Measurements from ENCODE around the gene PCDHGB1.
"Not testable (repeated sequence)": the region's sequence is repeated elsewhere in the genome, so short reads cannot be mapped to it uniquely, and the experiment has no call there.

The PCDHGB1 gene

GRCh38 chr5:141389153-141390042 is 39.5 kb downstream of the PCDHGB1 start:
- TF ChIP-seq GATA2 (IDR thresholded peaks at IDR 0.05; ENCODE audit: low read depth, low read length) (no peak), GATA3 (IDR thresholded peaks at IDR 0.05; ENCODE audit: low read depth, low read length) (no peak)

GRCh38 chr5:141392429-141393198 is 42.7 kb downstream of the PCDHGB1 start, which contains the start of gene PCDHGA8:
Gene PCDHGA8 (plus strand): TSS chr5:141392633. CDS start chr5:141392814, 181 bp downstream.
- TF ChIP-seq GATA3 (IDR thresholded peaks at IDR 0.05; ENCODE audit: low read depth, low read length) (no peak), GATA2 (IDR thresholded peaks at IDR 0.05; ENCODE audit: low read depth, low read length) (no peak)

- TF ChIP-seq GATA3 (IDR thresholded peaks at IDR 0.05; ENCODE audit: low read depth, low read length) (no peak), GATA2 (IDR thresholded peaks at IDR 0.05; ENCODE audit: low read depth, low read length) (no peak)
Measured at GRCh38 chr5:141393267-141393666, 43.4 kb downstream of the PCDHGB1 start.

GRCh38 chr5:141397756-141398551 is 48.1 kb downstream of the PCDHGB1 start, which contains the start of gene PCDHGB5:
Gene PCDHGB5 (plus strand): TSS chr5:141397947. CDS start chr5:141398128, 181 bp downstream.
- not testable (repeated sequence) for TF ChIP-seq GATA3, GATA2 (IDR thresholded peaks at IDR 0.05; ENCODE audit: low read depth, low read length)

GRCh38 chr5:141398608-141399007 is 48.7 kb downstream of the PCDHGB1 start:
- TF ChIP-seq GATA2 (IDR thresholded peaks at IDR 0.05; ENCODE audit: low read depth, low read length), result no peak
- TF ChIP-seq GATA3 (IDR thresholded peaks at IDR 0.05; ENCODE audit: low read depth, low read length), result no peak

- no peak for TF ChIP-seq GATA3 (IDR thresholded peaks at IDR 0.05; ENCODE audit: low read depth, low read length)
- TF ChIP-seq GATA2 (IDR thresholded peaks at IDR 0.05; ENCODE audit: low read depth, low read length), result no peak
Measured at GRCh38 chr5:141399555-141400258, 49.8 kb downstream of the PCDHGB1 start.
